LNCAP (cell line): ENCODE measurements around the gene USP22.

Experiments
- CTCF ChIP-seq: fragments of 450-650 bp; IDR thresholded peaks from 2 replicates; pipeline ENCODE4 v1.5.1; 2017; ENCODE audit warnings: mild to moderate bottlenecking

USP22 gene

GRCh38 chr17:20966870-20967269, 75.9 kb downstream of the USP22 start:
- TF ChIP-seq CTCF = no peak

GRCh38 chr17:20965492-20965891, 77.3 kb downstream of the USP22 start:
- TF ChIP-seq CTCF = no peak

GRCh38 chr17:20961586-20961985, 81.2 kb downstream of the USP22 start:
- no peak for TF ChIP-seq CTCF

GRCh38 chr17:20960871-20961270, 81.9 kb downstream of the USP22 start:
- no peak for TF ChIP-seq CTCF

GRCh38 chr17:20955427-20956323, 87.1 kb downstream of the USP22 start:
- TF ChIP-seq CTCF = no peak

- TF ChIP-seq CTCF = no peak
Measured at GRCh38 chr17:20954794-20955193, 88.0 kb downstream of the USP22 start.

GRCh38 chr17:20952183-20952582, 90.6 kb downstream of the USP22 start:
- no peak for TF ChIP-seq CTCF
